ENCODE results near the gene SETBP1.

SETBP1 gene

GRCh38 chr18:44679914-44680272 lies 795 bp upstream of the SETBP1 start:
- DNase-seq = peak; percentile 41 to 49

DNA sequence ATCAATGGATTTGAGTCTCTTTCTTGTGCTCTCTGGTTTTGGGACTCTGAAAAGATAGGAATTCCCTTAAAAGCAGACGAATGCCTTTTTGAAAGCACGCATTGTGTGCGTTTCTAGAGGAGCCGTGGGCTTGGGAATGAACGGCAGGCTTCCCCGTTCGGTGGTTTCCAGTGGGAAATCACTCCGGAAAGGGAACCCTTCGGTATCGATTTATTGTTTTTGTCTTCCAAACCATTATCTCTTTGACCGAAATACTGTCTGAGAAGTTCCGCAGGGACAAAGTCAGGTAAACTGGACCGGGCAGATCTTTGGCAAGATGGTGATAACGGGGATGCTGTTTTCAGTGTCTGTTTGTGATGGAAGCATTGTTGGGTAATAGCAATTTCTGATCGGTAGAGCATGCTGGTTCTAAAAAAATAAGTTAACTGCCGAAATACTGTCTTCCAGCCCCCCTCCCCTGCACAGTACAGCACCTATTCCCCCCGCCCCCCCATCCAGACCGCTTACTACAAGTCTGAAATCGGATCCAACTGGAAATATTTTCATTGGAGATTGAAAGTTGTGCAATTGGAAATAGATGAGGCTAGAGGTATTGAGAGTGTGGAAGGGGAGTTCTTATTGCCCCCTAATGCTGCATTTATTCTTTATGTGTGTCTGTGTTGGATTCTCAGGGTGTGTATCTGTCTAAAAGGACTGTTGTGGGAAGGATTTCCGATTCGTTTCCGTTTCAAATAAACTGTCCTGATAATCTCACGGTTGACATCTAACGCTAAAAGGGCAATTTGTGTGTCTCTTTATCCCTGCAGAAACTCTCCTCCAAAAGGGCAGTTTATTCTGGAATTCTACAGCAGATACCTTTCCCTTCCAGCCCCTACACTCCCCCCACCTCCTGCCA lies 635 bp downstream of the SETBP1 start:
- DNase-seq = no peak

DNA sequence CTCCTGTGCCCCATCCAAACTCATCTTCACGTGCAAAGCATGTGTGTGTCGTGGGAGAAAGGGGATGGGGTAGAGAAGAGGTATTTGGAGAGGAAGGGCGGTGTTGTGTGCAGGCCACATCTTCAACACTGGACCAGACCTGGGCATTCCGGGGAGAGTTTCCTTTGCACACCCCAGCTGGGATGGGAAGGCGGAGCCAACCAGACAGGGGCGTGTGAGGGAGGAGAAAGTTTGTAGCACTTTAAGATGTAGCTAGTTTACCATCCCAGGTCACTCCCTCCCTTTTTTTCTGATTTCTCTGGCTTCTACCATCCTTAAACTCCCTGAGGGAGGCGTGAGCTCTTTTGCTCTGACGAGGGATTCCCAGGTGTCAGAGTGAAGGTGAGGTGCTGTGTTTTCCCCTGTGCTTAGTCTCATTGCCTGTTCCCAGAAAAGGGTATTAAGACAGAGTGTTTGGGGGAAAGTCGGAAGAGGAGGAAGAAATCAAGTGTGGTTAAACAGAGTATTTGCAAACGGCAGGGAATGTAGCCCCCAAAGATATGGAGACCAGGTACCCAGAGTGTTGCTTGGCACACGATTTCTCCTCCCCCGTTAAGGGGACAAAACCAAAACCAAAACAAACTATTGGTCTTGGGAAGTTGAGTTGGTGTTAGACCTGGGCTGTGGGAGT lies 1.6 kb downstream of the SETBP1 start:
- DNase-seq = no peak

- DNase-seq = no peak
These were observed 2.2 kb downstream of the SETBP1 start for GRCh38 chr18:44682871-44683221.

DNA sequence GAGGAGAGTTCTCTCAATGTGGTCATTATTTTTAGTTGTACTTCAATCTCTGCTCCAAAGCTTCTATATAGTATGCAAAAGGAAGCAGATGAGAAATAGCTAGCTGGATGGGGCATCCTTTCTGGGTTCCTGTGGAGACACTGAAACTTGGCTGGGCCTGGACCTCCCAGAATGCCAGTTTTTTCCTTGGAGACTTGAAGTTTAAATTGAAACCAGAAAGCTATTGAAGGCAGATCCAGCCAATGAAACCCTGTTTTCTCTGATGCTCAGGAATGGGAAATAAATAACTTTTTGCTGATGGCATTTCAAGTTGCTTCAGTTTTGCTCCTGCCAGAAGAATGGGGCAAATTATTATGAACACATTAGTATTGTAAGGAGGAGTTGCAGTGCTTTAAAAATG lies 2.9 kb downstream of the SETBP1 start:
- no peak for DNase-seq

DNA sequence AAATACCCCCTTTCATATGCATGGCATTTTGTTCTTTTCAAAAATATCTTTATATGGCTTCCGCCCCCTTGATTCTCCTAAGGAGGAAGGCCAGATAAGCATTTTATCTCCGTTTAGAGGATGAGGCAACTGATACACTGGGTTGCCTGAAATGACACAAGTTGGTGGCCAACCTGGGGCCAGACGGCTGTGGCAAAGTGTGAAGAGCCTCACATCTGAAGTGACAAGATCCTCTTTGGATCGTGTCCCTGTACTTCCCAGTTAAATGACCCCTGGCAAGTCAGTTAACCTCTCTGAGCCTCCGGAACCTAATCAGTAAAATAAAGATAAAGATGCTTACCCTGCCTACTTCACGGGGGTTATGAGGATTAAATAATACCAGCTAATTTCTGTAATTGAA lies 4.6 kb downstream of the SETBP1 start:
- no peak for DNase-seq

DNA sequence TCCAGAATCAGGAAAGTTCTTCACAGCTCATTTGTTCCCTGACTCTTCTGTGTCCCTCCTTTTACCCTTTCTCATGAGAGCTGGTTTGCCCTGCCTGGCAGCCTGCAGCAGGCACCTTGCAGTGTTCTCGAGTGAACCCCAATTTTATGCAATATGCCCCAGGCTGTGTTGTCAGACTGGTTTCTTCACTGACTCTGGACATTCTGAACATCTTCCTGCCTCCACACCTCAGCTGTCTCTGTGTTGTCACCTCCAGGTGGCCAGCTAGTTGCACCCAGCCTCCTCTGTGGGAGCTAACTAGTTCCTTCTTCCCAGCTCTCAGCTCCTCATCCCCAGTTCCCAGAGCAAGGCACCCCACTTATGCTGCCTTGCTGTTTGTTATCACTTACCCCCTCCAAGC lies 5.5 kb downstream of the SETBP1 start:
- no peak for DNase-seq

GRCh38 chr18:44687421-44687820 lies 6.7 kb downstream of the SETBP1 start:
- DNase-seq = no peak

- no peak for DNase-seq
These were observed 9.0 kb downstream of the SETBP1 start for GRCh38 chr18:44689736-44690135.

- DNase-seq = no peak
These were observed 10.6 kb downstream of the SETBP1 start for GRCh38 chr18:44691148-44691925.

GRCh38 chr18:44693030-44693784 lies 12.5 kb downstream of the SETBP1 start:
- DNase-seq = no peak

DNA sequence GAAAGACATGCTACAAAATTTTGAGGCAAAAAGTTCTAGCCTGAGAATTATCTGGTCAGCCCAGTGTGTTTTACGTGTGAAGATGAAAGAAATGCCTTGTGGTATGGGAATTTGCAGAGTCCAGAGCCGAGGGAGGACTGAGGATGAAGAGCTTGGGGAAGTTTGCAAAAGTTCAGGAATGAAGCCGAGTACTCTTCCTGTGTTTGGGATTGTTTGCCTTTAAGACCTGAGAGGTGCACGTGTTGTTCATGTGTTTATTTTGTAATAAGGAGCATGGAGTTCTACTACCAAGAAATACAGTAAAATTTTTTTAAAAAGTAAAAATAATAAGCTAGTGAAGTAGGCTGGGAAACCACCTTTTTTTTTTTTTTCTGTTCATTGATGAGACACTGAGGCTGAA lies 14.8 kb downstream of the SETBP1 start:
- no peak for DNase-seq

- no peak for DNase-seq
These were observed 16.2 kb downstream of the SETBP1 start for GRCh38 chr18:44696892-44697291.

GRCh38 chr18:44697315-44697714 lies 16.6 kb downstream of the SETBP1 start:
- no peak for DNase-seq

DNA sequence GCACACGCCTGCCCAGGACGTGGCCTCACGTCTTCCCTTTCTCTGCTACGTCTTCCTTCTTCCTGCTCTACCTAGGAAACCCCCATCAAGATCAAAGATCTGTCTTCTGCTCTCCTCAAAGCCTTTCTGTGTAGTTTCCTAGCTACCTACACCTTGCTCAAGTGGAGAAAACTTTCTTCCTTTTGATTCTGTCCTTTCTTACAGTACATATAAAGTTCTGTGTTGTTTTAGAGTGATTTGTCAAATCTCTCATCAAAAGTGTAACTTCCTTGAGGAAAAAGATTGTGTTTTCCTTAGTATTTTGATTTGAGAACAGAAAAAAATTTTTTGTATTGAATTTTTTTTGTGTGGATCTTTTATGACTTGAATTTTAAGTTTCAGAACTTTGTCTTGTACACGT lies 17.8 kb downstream of the SETBP1 start:
- DNase-seq = no peak

- no peak for DNase-seq
These were observed 19.0 kb downstream of the SETBP1 start for GRCh38 chr18:44699572-44700261.

GRCh38 chr18:44700652-44701051 lies 20.0 kb downstream of the SETBP1 start:
- no peak for DNase-seq

DNA sequence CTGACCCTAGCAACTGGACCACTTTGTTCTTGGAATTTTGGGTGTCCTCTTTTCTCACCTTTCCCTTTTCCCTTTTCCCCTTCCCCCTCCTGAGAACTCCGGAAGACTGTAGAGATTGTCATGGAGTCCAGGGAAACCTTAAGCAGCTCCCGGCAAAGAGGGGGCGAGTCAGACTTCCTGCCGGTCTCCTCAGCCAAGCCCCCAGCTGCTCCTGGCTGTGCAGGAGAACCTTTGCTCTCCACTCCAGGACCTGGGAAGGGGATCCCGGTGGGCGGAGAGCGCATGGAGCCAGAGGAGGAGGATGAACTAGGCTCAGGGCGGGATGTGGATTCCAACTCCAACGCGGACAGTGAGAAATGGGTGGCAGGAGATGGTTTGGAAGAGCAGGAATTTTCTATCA lies 20.5 kb downstream of the SETBP1 start:
- no peak for DNase-seq

- DNase-seq = no peak
These were observed 21.9 kb downstream of the SETBP1 start for GRCh38 chr18:44702594-44702993.

DNA sequence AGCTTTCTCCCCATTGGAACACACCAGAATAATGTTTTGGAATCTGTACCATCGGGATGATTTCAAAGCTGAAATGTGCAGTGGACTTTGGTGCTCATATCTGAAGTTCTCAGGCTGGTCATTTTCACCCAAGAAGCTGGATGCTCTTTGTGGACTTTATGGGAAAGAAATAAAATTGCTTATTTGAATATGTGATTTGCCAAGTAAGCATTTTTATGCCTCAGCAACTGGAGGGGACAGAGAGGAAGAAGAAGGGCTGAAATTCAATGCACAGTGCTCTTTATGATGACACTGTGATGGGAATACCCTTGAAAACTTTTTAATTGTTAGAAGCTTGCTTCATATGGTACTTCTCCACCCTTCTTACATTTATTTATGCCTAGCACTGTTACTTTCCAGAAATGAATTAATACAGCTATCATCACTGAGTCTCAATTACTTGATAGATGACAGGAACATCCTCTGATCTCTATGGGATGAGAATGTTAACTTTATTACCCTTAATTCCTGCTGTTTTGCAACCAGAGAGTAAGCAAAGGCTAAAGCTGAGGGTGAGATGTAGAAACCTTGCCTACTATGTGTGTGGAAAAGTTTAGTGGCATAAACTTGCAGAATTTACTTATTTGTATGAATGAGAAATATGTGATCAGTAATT lies 23.6 kb downstream of the SETBP1 start:
- no peak for DNase-seq

DNA sequence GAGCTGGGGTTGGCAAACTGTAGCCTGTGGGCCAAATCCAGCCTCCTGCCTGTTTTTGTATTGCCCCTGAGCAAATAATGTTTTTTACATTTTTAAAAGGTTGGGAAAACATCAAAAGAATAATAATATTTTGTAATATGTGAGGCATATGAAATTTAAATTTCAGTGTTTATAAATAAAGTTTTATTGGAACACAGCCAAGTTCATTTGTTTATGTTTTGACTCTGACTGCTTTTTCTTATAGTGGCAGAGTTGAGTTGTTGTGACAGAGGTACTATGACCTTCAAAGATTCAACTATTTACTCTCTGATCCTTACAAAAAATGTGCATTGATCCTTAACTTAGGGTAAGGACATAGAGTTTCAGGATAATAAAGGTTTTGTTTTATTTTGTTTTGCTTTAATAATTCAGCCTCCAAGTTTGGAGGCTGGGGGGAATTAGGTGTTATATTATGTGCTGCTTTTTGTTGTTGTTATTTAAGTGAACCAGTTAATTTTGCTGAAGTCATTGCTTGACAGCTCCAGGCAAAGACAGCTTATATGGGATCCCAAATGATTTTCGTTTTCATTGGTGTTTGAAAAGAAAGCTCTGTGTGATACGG lies 24.5 kb downstream of the SETBP1 start:
- DNase-seq = no peak
